Activated CD8-positive, alpha-beta memory T cell treated with anti-CD3 and anti-CD28 coated beads for 48 hours (primary cell): ENCODE measurements around the gene SLC26A1.

Source experiments
- DNase-seq, 3 experiments: peaks; one replicate each; pipeline ENCODE4 v3.0.0-alpha.2; 2020; ENCODE audit warnings: low read depth in 2 of 3, low spot score in 2 of 3

The SLC26A1 gene

DNA sequence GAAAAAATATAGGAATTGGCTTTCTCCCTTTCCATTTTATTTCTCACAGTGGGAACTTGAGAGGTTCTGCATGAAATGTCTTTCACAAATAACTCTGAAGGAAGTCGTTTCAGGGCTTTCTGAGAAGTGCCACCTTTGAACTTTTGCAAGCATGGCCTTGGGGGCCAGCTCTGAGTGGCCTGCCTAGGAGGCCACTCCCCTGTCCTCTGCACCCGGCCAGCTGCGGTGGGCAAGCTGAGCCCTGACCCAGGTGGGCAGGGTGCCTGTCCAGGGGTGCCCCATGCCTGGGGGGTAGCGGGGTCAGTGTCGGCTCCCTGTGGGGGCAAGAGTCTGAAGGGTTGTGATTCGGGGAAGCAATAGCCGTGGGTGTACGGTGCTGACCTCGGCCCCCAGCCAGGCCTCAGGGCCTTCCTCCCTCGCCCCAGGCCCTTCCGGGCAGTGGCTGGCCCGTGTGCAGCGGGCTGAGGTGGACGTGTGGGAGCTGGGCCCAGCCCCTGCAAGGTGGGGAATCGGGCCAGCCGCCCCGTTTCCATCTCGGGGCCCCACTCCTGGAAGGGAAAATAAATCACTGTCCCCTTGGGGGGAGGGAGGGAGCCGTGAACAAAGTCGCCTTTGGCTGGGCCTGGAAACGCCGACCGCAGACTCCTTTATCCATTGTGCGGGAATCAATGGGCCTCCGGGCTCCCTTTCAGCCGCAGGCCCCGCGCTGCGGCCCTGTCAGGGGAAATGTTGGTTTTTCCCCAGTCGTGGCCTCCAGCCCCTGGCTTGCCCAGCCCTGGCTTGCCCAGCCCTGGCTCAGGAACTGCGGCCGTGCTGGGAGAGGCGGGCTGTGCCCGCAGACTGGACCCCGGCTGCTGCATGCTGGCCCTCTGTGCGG lies 21.3 kb upstream of the SLC26A1 start:
- DNase-seq = no peak

DNA sequence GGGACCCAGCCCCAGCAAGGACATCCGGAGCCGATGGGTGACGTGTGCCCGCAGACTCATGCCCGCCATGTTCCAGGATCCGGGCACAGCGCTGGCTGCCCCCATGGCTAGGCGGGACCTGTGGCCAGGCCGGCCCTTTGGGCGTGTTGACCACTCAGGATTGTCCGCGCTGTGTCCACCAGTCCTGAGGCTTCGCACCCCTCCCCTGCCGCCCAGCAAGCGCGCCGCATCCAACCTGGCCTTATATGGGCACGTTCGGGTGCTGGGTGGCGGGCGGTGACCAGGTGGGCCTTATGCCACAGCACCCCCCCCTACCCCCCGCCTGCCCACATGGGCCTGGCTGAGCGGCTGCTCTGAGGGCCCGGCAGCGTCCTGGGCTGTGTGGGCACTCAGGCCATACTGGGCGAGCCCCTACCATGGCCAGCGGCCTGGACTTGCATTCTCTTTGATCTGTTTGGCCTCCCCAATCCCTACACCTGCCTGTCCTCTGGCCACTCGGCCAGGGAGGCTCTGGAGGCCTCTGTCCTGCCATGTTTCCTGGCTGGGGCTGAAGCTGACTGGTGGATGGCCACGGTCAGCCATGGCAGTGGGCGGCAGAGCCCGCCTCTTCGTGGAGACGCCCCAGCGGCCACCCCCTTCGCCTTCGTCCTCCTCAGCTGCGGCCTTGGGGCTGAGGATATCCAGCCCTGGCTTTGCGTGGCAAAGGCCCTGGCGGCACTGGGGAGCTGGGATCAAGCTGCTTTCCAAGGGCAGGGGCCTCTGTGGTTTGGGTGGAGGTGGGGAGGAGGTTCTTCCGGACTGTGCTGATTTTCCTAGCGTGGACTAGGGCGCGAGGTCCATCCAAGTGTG lies 20.2 kb upstream of the SLC26A1 start:
- no peak for DNase-seq

DNA sequence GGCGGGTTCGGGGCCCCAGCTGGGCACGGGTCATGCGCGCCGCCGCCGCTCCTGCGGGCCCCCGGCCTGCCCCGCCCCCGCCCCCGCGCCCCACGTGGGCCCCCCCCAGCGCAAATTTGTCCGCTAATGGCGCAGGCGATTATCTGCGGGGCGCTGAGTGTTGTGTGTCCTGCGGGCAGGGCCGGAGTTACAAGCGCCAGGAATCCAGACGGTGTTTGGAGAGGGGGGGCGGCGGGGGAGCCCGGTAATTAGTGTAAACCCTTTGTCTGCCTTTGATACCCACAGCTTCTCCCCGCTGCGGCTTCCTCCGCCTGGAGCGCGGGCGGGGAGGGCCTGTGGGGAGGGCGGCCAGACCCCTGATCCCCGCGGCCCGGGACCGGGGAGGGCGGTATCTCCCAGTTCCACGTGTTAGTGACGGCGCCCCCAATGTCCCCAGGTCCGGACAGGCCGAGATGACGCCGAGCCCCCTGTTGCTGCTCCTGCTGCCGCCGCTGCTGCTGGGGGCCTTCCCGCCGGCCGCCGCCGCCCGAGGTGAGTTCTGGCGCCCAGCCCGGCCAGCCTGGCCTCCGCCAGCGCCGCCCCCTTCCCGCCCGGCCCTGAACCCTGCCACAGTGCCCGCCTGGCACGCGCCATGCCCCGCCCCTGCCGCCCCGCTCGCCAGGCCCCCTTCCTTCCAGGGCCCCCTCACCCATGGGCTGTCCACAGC lies 19.0 kb upstream of the SLC26A1 start:
- no peak for DNase-seq

DNA sequence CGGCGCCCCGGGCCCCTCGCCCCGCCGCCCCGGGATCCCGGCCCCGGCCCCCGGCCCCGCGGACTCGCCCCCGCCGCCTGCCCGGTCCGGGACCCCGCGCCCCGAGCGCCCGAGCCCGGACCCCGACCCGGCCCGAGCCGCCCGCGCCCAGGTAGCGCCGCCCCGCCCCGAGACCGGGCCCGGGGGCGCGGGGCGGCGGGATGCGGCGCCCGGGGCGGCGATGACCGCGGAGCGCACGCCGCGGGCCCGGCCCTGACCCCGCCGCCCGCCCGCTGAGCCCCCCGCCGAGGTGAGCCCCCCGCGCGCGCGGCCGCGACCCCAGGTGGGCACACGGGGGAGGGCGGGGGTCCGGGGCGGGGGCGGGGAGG lies 18.4 kb upstream of the SLC26A1 start:
- no peak for DNase-seq

DNA sequence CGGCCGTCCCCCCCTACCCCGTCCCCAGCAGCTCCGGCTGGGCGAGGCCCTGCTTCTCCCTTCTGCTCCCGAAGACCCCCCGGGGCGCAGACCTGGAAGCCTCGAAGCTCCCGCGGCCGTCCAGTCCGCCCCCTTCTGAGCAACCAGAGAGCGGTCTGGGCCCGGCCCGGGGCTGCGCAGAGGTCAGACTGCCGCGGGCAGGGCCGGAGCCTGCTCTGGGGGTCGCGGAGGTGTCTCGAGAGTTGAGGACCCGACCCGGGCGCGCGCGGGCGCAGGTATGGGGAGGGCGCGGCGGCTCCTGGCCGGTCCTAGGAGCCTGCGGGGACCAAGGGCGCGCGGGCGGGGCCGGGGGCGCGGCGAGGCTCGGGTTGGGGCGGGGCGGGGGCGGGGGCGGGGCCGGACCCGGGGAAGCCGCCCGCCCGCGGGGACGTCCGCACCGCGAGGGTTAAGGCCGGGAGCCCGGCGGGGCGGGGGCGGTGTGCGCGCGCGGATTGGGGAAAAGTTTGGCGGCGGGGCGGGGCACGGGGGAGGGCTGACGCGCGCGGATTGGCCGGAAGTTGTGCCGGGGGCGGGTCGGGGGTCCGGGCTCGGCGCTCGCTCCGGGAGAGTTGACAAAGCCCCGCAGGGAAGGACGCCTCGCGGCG lies 17.9 kb upstream of the SLC26A1 start, which contains the start of gene FGFRL1:
Gene FGFRL1 (plus strand): TSS at position 605 of the 644 bp plus-strand sequence. CDS start 860 bp downstream, outside the sequence.
- DNase-seq = peak; percentile 78 to 89 (median 88)

DNA sequence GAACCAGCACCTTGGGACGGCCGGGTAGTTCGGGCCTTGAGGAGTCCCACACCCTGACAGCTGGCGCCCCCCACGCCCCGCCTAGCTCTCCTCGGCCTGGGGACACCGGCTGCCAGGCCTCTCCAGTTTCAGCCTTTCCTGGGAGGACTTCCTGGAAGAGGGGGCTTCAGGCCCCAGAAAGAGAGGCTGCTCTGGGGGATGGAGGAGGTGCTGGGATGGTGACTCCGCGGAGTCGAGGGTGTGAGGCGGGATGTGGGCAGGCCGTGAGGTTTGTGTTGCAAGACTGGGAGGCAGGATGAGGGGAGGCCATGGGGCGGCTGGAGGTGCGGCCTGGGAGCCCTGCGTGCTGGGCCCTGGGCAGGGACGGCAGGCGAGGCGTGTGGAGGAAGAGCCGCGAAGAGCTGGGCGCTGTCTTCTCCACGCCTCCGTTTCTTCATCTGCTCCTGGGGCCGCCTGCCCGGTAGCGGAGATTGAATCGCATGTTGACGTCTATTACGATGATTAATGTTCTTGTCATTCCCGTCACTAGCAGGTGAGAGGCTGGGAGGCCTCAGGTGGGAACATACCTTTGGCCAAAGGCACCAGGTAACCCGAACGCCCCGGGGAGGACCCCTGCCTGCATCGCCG lies 17.3 kb upstream of the SLC26A1 start:
- DNase-seq = peak; percentile 52 to 62 (median 57)

DNA sequence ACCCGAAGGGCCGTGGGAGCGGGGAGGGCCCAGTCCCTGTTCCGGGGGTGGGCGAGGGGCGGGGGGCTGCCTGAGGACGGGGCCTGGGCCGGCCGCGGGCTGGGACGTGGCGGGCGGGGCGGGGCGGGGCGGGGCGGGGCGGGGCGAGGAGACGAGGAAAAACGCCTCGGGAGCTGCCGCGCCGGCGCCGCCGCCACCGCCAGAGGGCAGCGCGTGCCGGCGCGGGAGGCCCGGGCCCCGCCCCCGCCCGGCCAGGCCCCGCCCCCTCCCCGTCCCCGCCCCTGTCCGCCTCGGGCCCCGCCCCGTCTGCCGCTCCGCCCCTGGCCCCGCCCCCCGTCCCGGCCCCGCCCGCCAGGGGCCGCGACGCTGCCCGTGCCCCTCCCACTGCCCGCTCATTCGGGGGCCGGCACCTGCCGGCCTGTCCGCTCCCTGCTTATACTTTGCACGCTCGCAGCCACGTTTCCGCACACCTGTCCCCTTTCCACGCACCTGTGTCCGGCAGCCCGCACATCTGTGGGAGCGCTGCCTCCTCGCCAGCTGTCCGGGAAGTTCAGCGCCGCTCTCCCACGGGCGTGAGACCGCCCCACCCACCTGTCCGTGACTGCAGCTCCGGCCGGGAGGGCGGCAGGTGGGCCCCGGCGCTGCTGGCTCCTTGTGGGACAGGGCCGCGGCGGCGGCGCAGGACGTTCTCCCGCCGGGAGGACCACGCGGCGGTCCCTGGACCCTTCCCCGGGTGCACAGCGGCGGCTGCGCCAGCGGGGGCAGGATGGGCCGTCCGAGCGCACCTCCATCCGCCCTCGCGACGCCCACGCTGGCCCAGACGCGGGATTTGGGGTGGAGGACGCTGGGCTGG lies 16.6 kb upstream of the SLC26A1 start:
- DNase-seq = peak; percentile 52 to 60 (median 55)

DNA sequence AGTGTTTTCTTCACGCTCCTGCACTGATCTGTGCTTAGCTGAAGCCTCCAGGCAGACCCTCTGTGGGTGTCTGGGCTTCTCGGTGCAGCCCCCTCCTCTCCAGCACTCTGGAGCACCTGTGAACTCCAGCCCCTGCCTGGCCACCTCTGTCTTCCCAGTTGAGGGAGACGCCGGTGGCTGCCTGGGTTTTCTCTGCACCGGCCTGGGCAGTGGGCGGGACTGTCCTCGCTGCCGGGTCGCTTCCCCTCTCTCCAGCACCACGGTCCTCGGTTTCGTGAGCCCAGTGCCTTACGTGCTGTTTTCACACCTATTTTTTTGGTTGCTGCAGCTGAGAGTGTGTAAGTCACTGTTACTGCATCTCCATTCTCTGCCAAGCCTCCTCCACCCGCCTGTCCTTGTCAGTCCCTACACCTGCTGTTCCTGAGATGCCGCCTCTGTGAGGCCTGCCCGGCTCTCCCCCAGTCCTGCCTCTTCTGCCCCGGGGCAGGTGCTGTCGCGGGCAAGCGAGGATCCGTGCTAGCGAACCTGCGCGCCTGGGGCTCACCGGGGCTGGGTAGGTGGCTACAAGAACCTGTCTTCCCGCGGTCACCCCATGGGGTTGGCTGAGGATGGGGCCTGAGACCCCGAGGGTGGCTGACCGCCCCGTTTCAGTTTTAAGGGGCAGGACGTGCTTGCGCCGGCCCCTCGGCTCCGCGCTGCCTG lies 15.8 kb upstream of the SLC26A1 start:
- DNase-seq = no peak

DNA sequence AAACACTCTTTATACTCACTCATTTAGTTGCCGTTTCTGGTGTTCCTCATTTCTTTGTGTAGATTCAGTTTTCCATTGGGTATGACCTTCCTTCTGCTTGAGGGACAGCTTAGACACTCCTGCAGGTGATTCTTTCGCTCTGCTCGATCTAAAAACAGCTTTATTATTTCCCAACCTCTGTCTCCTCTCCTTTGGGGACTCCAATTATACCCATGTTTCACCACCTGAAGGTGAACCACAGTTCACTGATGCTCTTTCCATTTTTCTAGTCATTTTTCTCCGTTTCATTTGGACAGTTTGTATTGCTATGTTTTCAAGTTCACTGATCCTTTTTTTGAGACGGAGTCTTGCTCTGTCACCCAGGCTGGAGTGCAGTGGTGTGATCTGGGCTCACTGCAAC lies 13.7 kb upstream of the SLC26A1 start:
- DNase-seq = no peak

DNA sequence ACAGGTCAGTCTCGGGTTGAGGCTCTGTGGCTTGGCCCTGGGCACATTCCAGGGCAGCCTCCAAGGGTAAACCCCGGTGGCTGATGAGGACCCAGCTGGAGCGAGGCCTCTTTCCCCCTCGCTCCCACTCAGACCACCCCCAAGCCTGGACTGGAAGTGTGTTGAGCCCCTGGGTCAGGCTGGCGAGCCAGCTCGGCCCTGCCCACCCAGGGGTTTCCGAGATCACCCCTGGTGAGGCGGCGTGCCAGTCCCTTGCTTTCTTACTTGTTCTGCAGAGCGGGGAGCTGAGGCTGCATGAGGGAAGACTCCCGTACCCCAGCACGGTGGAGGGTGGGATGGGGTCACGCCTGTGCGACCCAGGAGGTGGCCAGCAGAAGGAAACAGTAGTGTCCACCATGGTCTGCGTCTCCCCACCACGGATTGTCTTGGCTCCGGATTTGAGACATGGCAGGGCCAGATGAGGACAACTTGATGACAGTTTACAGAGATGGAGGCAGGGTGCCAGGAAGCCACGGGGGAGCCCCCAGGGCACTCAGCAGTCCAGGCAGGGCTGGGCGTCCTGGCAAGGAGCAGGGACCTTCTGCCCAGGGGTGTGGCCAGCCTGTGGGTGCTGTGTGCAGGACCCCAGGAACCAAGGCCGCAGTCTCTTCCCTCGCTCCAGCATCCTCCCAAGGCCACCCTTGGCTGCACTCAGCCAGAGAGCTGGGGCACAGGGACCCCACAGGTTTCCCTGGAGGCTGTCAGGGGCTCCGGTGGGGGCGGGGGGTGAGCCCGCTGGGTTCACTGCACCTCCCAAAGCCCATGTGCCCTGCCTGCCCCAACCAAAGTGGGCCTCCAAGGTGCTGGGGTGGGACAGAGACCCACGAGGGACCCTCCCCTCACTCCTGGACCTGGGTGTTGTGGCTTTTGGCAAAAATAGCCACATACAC lies 11.6 kb upstream of the SLC26A1 start:
- DNase-seq = no peak

DNA sequence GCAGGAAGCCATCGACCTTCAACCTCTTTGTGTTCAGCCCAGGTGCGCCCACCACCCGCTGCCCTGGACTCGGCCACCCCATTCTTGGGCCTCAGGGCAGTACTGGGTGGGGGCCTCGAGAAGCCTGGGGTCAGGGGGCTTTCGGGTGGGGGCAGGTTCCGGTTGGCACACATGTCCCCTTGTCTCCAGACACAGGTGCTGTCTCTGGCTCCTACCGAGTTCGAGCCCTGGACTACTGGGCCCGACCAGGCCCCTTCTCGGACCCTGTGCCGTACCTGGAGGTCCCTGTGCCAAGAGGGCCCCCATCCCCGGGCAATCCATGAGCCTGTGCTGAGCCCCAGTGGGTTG lies 10.8 kb upstream of the SLC26A1 start:
- no peak for DNase-seq

DNA sequence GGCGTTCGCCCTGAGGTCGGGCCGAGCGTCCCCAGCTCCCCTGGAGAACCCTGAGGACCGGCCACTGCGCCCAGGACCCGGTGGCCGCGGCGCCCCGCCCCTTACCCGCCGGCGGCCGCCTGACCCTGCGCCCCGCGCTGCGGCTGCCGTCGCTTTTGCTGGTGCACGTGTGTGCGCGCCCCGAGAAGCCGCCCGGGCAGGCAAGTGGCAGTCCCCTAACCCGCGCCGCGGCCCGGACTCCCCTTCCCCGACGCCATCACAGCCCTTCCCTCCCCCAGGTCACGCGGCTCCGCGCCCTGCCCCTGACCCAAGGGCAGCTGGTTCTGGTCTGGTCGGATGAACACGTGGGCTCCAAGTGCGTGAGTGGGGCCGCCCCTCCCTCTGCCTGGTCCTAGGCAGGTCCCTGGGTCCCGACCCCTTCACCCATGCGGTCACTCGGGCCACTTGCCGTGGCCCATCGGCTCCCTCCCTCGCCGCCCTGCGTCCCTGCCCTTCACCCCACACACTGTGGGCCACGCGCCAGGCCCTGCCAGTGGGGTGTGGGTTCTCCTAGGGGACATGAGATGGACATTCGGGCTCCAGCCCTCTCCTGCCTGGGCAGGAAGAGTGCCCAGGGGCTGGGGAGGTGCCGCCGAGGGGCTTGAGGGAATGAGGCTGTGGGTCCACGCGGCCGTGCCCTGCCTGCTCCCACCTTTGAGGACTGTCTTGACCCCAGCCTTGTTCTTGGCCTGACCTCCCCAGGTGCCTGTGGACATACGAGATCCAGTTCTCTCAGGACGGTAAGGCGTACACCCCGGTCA lies 10.3 kb upstream of the SLC26A1 start:
- DNase-seq = no peak

DNA sequence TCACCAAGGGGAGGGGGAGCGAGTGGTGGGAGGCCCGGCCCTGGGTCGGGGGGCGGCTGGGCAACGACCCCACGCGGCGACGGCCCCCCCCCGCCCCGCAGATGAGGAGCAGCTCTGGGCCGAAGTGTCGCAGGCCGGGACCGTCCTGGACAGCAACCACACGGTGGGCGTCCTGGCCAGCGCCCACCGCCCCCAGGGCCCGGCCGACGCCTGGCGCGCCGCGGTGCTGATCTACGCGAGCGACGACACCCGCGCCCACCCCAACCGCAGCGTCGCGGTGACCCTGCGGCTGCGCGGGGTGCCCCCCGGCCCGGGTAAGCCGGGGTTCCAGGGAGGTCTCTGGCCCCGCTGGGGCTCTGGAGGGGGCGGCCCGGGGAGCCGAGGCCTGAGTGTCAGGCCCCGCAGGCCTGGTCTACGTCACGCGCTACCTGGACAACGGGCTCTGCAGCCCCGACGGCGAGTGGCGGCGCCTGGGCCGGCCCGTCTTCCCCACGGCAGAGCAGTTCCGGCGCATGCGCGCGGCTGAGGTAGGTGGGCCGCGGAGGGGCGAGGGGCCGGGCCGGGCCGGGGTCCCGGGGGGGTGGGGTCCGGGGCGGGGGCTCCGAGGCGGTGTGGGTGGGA lies 9.5 kb upstream of the SLC26A1 start:
- no peak for DNase-seq

DNA sequence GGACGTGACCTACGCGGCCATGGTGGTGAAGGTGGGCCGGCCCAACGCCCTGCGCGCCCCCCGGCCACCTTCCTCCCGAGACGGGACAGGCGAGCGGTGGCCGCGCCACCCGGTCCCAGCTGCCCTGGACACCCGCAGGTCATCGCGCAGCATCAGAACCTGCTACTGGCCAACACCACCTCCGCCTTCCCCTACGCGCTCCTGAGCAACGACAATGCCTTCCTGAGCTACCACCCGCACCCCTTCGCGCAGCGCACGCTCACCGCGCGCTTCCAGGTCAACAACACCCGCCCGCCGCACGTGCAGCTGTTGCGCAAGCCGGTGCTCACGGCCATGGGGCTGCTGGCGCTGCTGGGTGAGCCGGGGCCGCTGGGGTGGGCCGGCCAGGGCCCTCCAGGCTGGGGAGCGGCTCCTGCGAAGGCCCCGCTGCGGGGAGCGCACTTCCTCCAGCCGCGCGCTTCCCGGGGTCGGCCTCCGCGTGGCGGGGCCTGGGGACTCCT lies 9.0 kb upstream of the SLC26A1 start:
- DNase-seq = no peak

DNA sequence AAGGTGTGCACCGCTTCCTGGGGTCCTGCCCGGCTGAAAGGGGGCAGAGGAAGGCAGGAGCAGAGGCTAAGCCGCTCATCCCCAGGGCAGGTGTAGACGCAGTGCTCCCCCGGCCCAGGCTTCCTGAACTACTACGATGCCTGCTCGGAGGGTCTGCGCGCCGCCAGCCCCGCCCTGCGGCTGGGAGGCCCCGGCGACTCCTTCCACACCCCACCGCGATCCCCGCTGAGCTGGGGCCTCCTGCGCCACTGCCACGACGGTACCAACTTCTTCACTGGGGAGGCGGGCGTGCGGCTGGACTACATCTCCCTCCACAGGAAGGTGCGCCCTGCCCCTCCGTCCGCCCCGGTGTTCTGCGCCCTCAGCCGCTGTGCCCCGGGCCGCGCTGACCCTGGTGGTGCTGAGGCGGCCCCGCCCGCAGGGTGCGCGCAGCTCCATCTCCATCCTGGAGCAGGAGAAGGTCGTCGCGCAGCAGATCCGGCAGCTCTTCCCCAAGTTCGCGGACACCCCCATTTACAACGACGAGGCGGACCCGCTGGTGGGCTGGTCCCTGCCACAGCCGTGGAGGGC lies 8.4 kb upstream of the SLC26A1 start:
- DNase-seq = no peak

DNA sequence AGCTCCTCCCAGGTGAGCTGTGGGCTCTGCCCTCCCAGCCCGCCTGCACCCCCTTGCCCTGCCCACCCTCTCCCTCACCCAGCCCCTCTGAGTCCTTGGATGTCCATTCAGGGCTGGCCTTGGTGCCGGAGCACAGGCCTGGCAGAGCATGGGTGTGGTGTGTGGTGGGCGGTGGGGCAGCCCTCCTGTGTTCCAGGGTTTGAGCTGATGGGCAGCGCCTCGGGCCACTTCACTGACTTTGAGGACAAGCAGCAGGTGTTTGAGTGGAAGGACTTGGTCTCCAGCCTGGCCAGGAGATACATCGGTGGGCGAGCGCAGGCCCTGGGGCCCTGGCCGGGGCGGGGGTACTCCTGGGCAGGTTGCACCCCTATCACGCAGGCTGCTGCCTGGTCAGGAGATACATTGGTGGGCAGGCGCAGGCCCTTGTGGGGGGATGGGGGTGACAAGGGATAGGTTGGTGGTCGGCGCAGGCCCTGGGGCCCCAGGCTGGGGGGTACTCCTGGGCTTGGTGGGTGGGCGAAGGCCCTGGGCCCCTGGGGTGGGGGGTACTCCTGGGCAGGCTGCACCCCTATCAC lies 7.6 kb upstream of the SLC26A1 start:
- DNase-seq = no peak
